GM12801 (cell line): ENCODE results near the gene ITM2C.

Experiments
- TF ChIP-seq, protein P1 (sequence below): IDR thresholded peaks from one replicate; pipeline ENCODE4 v1.5.1; 2011; ENCODE audit warnings: control low read depth; ENCODE audit not compliant: insufficient read length; ENCODE audit errors: extremely low read depth

The ITM2C gene

DNA sequence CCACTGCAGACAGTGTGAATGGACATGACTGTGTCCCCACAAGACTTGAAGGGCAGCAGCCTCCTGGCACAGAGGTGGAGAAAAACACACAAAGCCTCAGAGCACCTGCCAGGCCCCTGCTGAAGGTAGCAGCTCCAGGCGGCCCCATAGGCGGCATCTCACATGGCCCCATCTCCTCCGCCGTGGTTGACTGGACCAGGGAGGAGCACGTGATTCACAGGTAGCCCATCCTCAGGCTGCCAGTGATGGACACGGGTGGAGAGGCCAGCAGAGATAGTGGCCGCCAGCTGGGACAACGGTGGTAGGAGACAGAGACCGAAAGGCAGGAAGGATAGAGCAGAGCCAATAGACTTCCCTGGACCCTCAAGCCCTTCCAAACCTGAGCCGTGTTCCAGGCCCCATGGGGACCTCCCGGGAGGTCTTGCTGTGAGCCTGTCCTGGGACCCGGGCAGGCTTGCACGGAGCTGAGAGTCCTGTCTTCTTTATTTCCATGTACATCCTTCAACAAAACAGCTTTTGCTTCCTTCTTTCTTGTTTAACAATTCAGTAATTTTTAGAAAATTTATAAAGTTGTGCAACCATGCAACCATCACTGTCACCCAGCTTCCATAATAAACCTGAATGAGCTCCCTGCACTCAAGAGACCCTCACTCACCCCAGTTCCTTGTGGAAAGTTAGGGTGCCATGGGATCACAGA, 33.4 kb downstream of the ITM2C start:
- TF ChIP-seq, protein P1, sequence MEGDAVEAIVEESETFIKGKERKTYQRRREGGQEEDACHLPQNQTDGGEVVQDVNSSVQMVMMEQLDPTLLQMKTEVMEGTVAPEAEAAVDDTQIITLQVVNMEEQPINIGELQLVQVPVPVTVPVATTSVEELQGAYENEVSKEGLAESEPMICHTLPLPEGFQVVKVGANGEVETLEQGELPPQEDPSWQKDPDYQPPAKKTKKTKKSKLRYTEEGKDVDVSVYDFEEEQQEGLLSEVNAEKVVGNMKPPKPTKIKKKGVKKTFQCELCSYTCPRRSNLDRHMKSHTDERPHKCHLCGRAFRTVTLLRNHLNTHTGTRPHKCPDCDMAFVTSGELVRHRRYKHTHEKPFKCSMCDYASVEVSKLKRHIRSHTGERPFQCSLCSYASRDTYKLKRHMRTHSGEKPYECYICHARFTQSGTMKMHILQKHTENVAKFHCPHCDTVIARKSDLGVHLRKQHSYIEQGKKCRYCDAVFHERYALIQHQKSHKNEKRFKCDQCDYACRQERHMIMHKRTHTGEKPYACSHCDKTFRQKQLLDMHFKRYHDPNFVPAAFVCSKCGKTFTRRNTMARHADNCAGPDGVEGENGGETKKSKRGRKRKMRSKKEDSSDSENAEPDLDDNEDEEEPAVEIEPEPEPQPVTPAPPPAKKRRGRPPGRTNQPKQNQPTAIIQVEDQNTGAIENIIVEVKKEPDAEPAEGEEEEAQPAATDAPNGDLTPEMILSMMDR, result no peak

DNA sequence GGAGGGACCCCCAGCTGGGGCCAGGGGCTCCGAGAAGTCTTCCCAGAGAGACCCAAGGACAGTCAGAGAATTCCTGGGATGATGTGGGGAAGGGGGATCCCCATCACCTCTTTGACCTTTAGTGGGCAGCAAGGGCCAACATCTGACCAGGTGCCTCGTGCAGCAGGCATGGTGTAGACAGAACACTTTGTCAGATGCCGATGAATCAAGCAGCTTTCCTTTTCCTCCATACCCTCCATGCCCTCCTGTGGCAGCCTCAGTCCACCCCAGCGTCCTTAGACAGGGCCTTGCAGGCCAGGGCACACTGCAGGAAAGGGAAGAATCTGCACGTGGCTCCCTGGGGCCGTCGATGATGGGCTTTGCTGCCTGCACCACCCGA, 34.0 kb downstream of the ITM2C start:
- TF ChIP-seq, protein P1, result no peak

DNA sequence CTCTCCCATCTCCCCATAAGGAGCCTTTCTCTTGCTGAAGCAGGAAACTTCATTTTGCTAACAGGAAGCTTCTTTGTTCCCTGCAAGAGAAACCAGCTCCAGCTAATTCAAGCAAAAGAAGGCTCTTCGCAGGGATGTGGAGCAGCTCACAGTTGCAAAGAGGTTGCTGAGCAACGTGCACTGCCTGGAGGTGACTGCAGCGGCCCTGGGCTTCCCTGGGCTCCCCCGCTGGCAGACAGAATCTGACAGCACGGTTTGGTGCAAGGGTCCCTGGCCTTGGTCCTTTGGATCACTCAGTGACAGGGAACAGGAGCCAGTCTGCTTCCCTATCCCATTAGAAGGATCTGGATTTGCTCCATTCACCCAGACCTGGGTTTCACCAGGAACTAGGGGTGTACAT, 34.5 kb downstream of the ITM2C start:
- TF ChIP-seq, protein P1, result no peak

DNA sequence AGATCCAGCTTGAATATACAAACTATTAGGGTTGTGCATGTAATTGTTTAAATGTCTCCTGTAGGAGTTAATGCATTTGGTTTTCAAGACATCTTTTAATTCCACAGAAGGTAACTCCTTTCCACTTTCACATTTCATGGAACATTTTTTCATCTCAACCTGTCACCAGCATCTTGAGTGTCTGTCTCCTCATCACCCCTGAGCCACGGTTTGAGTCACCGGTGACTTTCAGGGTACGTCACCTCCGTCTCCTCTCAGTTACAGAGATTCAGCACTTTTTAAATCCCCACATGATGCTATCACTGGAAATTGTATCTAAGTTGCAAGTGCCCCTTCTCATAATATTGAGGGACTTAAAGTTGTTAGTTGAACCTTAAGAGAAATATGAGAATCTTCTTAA, 35.0 kb downstream of the ITM2C start:
- TF ChIP-seq, protein P1, result no peak

DNA sequence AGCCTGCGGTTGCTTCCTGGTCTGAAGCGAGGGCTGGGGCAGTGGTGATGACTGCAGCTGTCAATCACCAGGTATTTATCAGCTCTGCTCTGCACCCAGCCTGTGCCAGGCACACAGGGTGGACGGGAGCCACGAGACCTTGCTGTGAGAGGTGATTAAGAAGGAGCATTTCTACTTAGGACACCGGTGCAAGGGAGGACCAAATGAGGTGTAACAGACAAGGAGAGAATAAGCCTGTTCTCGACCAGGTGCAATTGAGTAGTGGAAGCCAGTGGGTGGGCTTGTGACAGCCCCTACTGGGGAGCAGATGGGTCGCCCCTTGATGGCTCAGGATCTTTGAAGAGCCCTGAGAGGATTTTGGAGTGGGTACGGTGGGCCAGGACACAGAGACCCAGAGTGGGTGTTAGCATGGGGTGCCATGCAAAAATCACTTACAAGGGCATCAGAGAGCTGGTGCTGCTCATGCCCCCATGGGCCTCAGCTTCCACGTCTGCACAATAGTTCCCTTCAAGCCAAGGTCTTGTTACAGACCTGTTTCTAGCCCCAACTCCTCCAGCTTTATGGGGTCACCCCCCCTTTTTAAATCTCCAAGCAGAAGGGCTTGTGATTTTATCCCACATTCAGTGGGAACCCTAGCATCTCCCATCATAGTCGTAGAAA, 35.7 kb downstream of the ITM2C start:
- TF ChIP-seq, protein P1, result no peak

DNA sequence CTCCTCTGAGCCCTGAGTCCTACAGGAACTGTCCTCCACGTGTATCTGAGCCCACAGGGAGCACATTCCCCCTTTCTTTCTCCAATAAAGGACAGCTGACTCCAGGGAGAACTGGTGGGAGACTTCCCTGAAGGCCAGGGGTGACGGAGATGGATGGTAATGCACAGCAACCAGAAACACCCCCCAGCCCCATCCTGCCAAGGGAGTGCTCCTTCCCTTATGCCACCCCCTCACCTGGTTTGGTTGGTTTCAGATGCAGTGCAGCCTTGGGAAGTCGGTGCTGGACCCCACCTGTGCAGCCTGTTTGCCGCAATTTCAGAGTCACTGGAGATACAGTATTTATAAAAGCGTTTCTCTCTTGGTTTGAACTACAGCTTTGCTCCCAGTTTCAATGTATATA, 36.3 kb downstream of the ITM2C start:
- TF ChIP-seq, protein P1, result no peak

DNA sequence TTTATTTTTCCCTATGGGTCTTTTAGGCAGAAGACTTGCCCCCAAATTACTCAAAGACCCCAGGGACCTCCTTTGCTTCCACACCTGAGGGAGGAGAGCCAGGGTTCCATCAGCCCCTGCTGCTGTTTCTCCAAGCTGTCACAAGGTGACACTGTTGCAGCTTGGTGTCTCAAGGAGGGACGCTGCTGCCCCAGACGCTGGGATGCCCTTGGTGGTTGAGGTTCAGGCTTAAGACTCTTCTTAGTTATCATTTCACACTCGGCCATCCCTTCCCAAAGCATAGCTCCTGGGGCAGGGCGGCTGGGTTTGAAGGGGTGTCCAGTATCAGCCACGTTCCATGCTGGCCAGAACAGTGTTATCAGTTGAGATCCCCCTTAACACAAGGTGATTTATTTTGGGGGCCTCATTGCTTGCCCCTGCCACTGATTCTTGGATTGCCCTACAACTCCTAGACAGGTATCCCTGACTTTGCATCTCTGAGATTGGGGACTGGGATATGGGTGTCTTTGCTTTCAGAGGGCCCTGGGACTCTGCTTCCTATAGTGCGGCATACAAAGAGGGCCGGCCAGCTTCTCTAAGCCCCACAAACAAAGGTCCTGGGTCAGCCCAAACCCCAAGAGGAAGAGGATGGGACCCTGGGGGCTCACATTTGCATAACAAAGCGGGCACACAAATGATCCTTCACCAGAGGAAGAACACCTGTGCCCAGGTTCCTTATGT, 37.6 kb downstream of the ITM2C start:
- TF ChIP-seq, protein P1, result peak; percentile 72
